Measurements from ENCODE around the gene CD70.

DNA sequence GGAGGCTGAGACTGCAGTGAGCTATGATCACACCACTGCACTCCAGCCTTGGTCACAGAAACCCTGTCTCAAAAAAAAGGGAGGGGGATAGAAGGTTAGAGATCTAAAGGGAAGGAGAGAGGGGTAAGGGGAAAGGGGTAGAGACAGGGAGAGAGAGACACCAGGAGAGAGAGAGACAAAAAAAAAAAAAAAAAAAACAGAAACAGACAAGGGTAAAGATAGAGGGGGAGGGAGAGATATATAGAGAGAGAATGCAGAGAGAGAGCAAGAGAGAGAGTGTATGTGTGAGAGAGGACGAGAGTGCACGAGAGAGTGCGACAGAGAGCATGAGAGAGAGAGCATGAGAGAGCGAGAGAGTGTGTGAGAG, 4.2 kb downstream of the CD70 start:
- TF ChIP-seq, protein P1, sequence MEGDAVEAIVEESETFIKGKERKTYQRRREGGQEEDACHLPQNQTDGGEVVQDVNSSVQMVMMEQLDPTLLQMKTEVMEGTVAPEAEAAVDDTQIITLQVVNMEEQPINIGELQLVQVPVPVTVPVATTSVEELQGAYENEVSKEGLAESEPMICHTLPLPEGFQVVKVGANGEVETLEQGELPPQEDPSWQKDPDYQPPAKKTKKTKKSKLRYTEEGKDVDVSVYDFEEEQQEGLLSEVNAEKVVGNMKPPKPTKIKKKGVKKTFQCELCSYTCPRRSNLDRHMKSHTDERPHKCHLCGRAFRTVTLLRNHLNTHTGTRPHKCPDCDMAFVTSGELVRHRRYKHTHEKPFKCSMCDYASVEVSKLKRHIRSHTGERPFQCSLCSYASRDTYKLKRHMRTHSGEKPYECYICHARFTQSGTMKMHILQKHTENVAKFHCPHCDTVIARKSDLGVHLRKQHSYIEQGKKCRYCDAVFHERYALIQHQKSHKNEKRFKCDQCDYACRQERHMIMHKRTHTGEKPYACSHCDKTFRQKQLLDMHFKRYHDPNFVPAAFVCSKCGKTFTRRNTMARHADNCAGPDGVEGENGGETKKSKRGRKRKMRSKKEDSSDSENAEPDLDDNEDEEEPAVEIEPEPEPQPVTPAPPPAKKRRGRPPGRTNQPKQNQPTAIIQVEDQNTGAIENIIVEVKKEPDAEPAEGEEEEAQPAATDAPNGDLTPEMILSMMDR (IDR thresholded peaks at IDR 0.05; ENCODE audit: low read length) = no peak
- TF ChIP-seq EZH2phosphoT487 (IDR thresholded peaks at IDR 0.05; ENCODE audit: low read length) (no peak), EZH2 (optimal IDR thresholded peaks at IDR 0.05; ENCODE audit: low read depth, low read length) (no peak)

Measured in MM.1S (cell line).